Measurements from ENCODE around the gene GRK5. TPM values are rescaled to one million over a fixed set of nuclear protein-coding genes. Genes with fewer than 3 reads are reported as not detected.
A peak's percentile ranks its signal among the peaks of the same experiment; 100 is the strongest.

Gene GRK5
- total RNA-seq, 4 donors from 2014 or later: 43.5 to 61.7 (median 48.9) TPM

GRCh38 chr10:119360181-119360921 is 153.0 kb downstream of the GRK5 start:
- no peaks in the 10 kb centered on the region for H3K27me3 ChIP-seq
- WGBS, 2 donors: 77% methylated on average over 11 of the region's 11 CpGs
- H3K36me3 ChIP-seq: no peaks in the 10 kb centered on the region
- DNase-seq (ENCODE audit: low spot score in 2 of 2): no peak
- peak overlapping the region in 1 of 4 donors; percentile 57 for H3K27ac ChIP-seq
- no peak overlapping the region for H3K4me3 ChIP-seq
- H3K9me3 ChIP-seq: peaks cover 0 to 8% (median 2%) of the 10 kb centered on the region in 4 donors
- peaks cover 0 to 51% (median 12%) of the 10 kb centered on the region in 4 donors for H3K4me1 ChIP-seq
- no peak for TF ChIP-seq POLR2A (IDR thresholded peaks at IDR 0.05)
- no peak for TF ChIP-seq EP300 (IDR thresholded peaks at IDR 0.05)
- no peak for TF ChIP-seq CTCF (IDR thresholded peaks at IDR 0.05)

GRCh38 chr10:119361037-119361436 is 153.7 kb downstream of the GRK5 start:
- TF ChIP-seq POLR2A (IDR thresholded peaks at IDR 0.05) (no peak), EP300 (IDR thresholded peaks at IDR 0.05) (no peak), CTCF (IDR thresholded peaks at IDR 0.05) (no peak)
- Histone ChIP-seq H3K4me1 (peaks cover 0 to 57% (median 14%) of the 10 kb centered on the region in 4 donors), H3K27me3 (no peaks in the 10 kb centered on the region), H3K36me3 (no peaks in the 10 kb centered on the region), H3K27ac (peak overlapping the region in 1 of 4 donors; percentile 57), H3K9me3 (peaks cover 0 to 5% (median under 1%) of the 10 kb centered on the region in 4 donors), H3K4me3 (no peak overlapping the region)
- DNase-seq (ENCODE audit: low spot score in 2 of 2): no peak
- 95 to 96% methylated on average over 9 to 10 of the region's 10 CpGs for WGBS, 2 donors

GRCh38 chr10:119362122-119362521 is 154.8 kb downstream of the GRK5 start:
- Histone ChIP-seq H3K4me1 (peaks cover 3 to 65% (median 11%) of the 10 kb centered on the region in 4 donors), H3K27ac (peak overlapping the region in 2 of 4 donors; percentile 67 to 69), H3K4me3 (no peak overlapping the region), H3K27me3 (no peaks in the 10 kb centered on the region), H3K36me3 (no peaks in the 10 kb centered on the region), H3K9me3 (no peaks in the 10 kb centered on the region)
- DNase-seq (ENCODE audit: low spot score in 2 of 2): peak in 1 of 2 donors; percentile 71
- WGBS, 2 donors: 63 to 64% methylated on average over 3 of the region's 3 CpGs
- TF ChIP-seq EP300 (IDR thresholded peaks at IDR 0.05) (peak; percentile 26 to 83), CTCF (IDR thresholded peaks at IDR 0.05) (no peak), POLR2A (IDR thresholded peaks at IDR 0.05) (peak in 1 of 2 donors; percentile 13)

GRCh38 chr10:119364645-119365600 is 157.6 kb downstream of the GRK5 start:
- no peak for TF ChIP-seq POLR2A (IDR thresholded peaks at IDR 0.05)
- TF ChIP-seq CTCF (IDR thresholded peaks at IDR 0.05): peak in 1 of 5 experiments; percentile 29
- no peak overlapping the region for H3K4me3 ChIP-seq
- H3K27me3 ChIP-seq: no peaks in the 10 kb centered on the region
- peak overlapping the region in 2 of 4 donors; percentile 52 to 93 for H3K27ac ChIP-seq
- no peaks in the 10 kb centered on the region for H3K9me3 ChIP-seq
- no peak for DNase-seq (ENCODE audit: low spot score in 2 of 2)
- 60 to 68% methylated on average over 11 of the region's 11 CpGs for WGBS, 2 donors
- H3K4me1 ChIP-seq: peaks cover 3 to 72% (median 24%) of the 10 kb centered on the region in 4 donors
- no peaks in the 10 kb centered on the region for H3K36me3 ChIP-seq

All from tibial nerve (tissue), 4 donors.